Hindlimb muscle (tissue), 1 donor: ENCODE measurements around the gene WIPF2. TPM values are rescaled to one million over a fixed set of nuclear protein-coding genes. Genes with fewer than 3 reads are reported as not detected.

Experiments
- DNase-seq: peaks from one replicate; pipeline ENCODE4 v3.0.0-alpha.2; 2013
- polyA plus RNA-seq: library from polyadenylated mRNA; unstranded; fragments of 120-200 nt; gene quantifications from one replicate; pipeline ENCODE4 v1.2.1, GENCODE V29; 2013; ENCODE audit not compliant: insufficient read length

Gene WIPF2
- polyA plus RNA-seq, 1 donor = 16.6 TPM

DNA sequence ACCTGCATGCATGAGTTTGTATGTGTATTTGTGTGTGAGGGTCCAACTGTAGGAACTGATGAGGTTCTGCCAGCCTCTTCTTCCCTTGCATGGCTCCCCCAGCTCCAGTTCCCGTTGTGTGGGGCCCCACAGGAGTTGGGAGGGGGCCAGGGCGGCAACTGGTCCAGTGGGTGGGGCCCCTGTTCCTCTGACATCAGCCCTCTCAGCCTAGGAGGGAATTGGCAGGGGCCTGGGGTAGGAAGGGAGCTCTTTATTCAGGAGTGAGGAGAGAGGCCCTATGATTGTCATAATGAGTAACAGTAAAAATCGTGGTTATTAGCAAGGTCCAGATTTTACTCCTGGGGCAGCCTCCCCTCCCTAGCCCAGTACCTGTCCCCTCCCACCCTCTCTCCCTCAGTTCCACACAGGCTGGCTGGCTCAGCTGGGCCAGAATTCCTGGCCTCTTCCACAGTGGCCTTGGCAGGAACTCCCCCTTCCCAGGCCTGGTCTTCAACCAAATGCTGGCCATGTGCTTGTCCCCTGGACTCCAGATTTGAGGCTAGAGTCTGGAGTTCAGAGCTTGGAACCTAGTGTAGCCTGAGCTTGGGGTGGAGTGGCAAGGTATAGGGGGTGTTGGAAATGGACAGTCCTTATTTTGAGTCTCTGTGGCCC is 108.8 kb downstream of the WIPF2 start:
- no peak for DNase-seq

DNA sequence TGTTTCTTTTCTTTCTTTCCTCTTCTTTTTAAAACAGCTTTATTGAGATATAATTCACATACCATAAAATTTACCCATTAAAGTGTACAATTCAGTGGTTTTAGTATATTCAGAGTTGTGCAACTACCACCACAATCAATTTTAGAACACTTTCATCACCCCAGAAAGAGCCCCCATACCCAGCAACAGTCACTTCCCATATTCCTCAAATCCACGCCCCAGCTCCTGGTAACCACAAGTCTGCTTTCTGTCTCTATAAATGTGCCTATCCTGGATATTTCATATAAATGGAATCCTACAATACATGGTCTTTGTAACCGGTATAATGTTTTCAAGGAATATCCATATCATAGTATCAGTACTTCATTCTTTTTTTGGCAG is 109.3 kb downstream of the WIPF2 start:
- DNase-seq = no peak

DNA sequence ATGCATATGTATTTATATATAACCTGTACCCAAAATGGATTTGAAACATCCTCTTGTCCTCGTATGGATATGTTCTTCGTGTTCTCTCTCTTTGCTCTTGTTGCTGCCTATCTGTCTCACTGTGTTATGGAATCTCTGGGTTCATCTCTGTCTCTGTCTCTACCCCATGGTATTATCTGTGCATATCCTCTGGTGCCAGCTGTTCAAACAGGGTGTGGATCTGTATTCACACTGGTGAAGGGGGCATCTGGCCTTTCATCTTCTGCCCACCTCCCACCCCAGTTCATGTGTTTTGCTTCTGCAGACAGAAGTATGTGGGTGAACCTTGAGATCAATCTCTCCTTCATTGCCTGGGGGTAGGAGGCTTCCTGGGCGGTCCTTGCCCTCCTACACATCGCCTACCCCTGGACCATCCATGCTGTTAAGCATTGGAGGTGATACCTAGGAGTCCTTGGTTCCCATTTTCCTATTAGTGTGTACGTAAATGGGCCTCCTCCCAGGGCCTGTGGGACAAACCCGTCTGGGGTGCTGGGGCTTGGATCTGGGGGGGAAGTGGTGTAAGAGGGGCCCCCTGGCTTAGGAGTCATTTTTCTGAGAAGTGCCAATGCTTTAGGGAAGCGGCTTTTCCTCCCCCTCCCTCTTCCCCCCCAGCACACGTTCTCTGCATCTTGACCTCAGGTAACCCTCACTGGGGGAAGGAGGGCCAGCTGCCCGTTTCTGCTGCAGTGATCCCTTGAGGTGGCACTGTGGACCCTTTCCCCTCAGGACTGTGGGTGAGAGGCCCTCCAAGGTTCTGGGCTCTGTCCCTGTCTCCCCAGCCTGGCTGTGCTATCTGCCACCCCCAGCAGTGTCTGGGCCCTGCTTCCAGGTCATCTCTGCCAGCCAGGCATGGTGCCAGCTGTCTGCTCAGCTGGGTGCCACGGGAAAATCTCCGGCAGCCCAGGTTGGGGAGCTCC is 111.0 kb downstream of the WIPF2 start:
- DNase-seq = no peak

DNA sequence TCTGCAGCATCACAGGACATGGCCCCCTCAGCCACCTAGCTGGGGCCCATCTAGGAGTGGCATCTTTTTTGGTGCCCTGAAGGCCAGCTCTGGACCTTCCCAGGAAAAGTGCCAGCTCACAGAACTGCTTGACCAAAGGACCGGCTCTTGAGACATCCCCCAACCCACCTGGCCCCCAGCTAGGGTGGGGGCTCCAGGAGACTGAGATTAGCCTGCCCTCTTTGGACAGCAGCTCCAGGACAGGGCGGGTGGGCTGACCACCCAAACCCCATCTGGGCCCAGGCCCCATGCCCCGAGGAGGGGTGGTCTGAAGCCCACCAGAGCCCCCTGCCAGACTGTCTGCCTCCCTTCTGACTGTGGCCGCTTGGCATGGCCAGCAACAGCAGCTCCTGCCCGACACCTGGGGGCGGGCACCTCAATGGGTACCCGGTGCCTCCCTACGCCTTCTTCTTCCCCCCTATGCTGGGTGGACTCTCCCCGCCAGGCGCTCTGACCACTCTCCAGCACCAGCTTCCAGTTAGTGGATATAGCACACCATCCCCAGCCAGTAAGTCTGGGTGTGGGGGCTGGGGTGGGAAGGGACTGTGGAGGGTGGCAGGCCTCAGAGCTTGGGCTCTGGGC is 111.9 kb downstream of the WIPF2 start:
- DNase-seq = no peak

DNA sequence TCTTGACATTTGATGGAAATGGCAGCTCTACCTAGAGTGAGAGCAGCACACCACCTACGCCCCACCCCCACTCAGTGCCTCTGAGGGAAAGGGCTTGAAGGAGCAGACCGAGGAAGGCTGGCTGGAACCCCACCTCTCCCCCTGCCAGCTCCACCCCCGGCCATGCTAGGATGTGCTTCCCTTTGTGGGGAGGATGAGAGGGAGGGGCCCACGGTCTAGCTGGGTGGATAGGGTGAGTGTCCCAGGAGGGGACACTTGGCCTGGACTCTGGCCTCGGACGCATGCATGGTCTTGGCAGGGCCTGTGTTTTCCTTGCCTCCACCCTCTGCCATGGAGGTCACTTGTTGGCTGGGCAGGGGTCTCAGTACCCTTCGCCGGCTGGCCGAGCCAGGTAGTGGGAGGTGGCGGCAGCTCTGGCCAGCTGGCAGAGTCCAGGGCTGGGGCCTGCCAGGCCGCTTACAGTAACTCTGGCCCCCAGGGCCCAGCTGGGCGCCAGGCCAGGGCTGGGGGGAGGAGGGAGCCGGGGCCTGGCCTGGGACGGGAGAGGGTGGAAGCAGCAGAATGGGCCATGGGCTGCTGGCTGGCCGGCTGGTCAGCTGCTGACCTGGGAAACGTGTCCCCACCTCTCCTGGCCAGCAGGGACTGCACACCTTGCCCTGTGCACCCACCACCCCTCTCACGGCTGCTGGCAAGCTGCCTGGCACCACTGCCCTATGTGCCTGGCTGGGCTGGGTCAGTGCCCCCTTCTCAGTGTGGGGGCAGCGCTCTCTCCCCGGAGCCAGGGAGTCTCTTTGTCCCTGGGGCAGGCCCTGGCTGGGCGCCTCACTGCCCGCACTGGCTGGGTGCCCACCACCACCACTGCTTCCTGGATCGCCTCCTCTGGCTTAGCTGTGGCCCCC is 112.9 kb downstream of the WIPF2 start:
- peak; percentile 92 for DNase-seq

Other genes with a start within 250 kb of the WIPF2 start
- gene PSMD3, start 238.5 kb upstream of the WIPF2 start, polyA plus RNA-seq = 99.1 TPM
- gene CSF3, start 203.9 kb upstream of the WIPF2 start, polyA plus RNA-seq = not detected
- 74.0 TPM for gene MED24, start 164.9 kb upstream of the WIPF2 start, polyA plus RNA-seq
- 85.6 TPM for gene THRA, start 156.3 kb upstream of the WIPF2 start, polyA plus RNA-seq
- gene NR1D1, start 118.7 kb upstream of the WIPF2 start, polyA plus RNA-seq = 5.5 TPM
- gene MSL1, start 97.3 kb upstream of the WIPF2 start, polyA plus RNA-seq = 95.5 TPM
- 60.5 TPM for gene CASC3, start 78.8 kb upstream of the WIPF2 start, polyA plus RNA-seq
- 7.7 TPM for gene RAPGEFL1, start 41.8 kb upstream of the WIPF2 start, polyA plus RNA-seq
- gene CDC6, start 68.6 kb downstream of the WIPF2 start, polyA plus RNA-seq = 10.8 TPM
- 76.3 TPM for gene RARA, start 89.9 kb downstream of the WIPF2 start, polyA plus RNA-seq
- 0.43 TPM for gene GJD3, start 145.4 kb downstream of the WIPF2 start, polyA plus RNA-seq
- 45.8 TPM for gene TOP2A, start 198.6 kb downstream of the WIPF2 start, polyA plus RNA-seq
- 240 TPM for gene IGFBP4, start 224.1 kb downstream of the WIPF2 start, polyA plus RNA-seq